ENCODE measurements around the gene NCKAP1. TPM values are rescaled to one million over a fixed set of nuclear protein-coding genes. Genes with fewer than 3 reads are reported as not detected.
"Not testable (repeated sequence)": the region's sequence is repeated elsewhere in the genome, so short reads cannot be mapped to it uniquely, and the experiment has no call there.

The NCKAP1 gene
- total RNA-seq, 8 experiments from 2014 or later, result 70.3 to 136 (median 86.6) TPM

- H3K4me3 ChIP-seq, result no peak overlapping the region
- peak in 2 of 8 experiments; percentile 29 to 39 for ATAC-seq (replicated peaks in 6 of 8)
- in situ Hi-C loops (cut with MboI; ENCODE audit: low pct_unique_long_range_greater_than_20kb in 2 of 9, low sequenced_read_pairs in 9 of 9, unreplicated experiment in 9 of 9), result no loop called here
- no peak overlapping the region for H3K27ac ChIP-seq
- 0 to 100% (median 59%) methylated on average over 1 of the region's 1 CpG; no CpG with 5 or more reads in 2 of the 10 experiments for whole genome bisulfite sequencing, 10 experiments
- H3K4me1 ChIP-seq (replicated peaks in 1 of 2), result peaks cover 0 to 9% of the 10 kb centered on the region in 2 donors
These were observed 21.3 kb upstream of the NCKAP1 start for GRCh38 chr2:183059561-183059960.

GRCh38 chr2:183057333-183057985 is 19.2 kb upstream of the NCKAP1 start:
- 17 to 100% (median 68%) methylated on average over 1 to 3 of the region's 3 CpGs; no CpG with 5 or more reads in 1 of the 10 experiments for WGBS, 10 experiments
- H3K4me1 ChIP-seq (replicated peaks in 1 of 2), result no peaks in the 10 kb centered on the region
- in situ Hi-C loops (cut with MboI; ENCODE audit: low pct_unique_long_range_greater_than_20kb in 2 of 9, low sequenced_read_pairs in 9 of 9, unreplicated experiment in 9 of 9), result no loop called here
- H3K27ac ChIP-seq, result no peak overlapping the region
- H3K4me3 ChIP-seq, result no peak overlapping the region
- ATAC-seq (replicated peaks in 6 of 8), result no peak

- no peak for ATAC-seq (replicated peaks in 6 of 8)
- H3K27ac ChIP-seq, result no peak overlapping the region
- no peak overlapping the region for H3K4me3 ChIP-seq
- in situ Hi-C loops (cut with MboI; ENCODE audit: low pct_unique_long_range_greater_than_20kb in 2 of 9, low sequenced_read_pairs in 9 of 9, unreplicated experiment in 9 of 9), result no loop called here
- 22 to 100% (median 76%) methylated on average over 1 to 5 of the region's 5 CpGs; no CpG with 5 or more reads in 3 of the 10 experiments for WGBS, 10 experiments
- no peaks in the 10 kb centered on the region for H3K4me1 ChIP-seq (replicated peaks in 1 of 2)
These were observed 11.2 kb upstream of the NCKAP1 start for GRCh38 chr2:183049420-183049819.

DNA sequence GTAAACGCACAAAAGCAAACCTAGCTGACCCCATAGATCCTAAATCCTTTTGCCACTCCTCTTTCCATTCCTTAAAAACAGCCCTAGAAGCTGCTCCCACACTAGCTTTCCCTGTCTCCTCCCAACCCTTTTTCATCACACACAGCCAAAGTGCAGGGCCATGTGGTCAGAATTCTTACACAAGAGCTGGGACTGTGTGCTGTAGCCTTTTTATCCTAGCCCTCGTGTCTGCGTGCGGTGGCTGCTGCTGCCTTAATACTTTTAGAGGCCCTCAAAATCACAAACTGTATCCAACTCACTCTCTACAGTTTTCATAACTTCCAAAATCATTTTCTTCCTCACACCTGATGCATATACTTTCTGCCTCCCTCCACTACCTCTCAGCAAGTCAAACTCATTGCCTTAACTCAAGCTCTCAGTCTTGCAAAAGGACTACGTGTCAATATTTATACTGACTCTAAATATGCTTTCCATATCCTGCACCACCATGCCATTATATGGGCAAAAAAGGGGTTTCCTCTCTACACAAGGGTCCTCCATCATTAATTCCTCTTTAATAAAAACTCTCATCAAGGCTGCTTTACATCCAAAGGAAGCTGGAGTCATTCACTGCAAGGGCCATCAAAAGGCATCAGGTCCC is 9.3 kb upstream of the NCKAP1 start:
- H3K4me1 ChIP-seq (replicated peaks in 1 of 2); H3K27ac ChIP-seq; in situ Hi-C loops (cut with MboI; ENCODE audit: low pct_unique_long_range_greater_than_20kb in 2 of 9, low sequenced_read_pairs in 9 of 9, unreplicated experiment in 9 of 9); H3K4me3 ChIP-seq; ATAC-seq (replicated peaks in 6 of 8): not testable (repeated sequence)
- WGBS, 10 experiments, result 65 to 100% (median 93%) methylated on average over 1 to 5 of the region's 5 CpGs; no CpG with 5 or more reads in 1 of the 10 experiments

DNA sequence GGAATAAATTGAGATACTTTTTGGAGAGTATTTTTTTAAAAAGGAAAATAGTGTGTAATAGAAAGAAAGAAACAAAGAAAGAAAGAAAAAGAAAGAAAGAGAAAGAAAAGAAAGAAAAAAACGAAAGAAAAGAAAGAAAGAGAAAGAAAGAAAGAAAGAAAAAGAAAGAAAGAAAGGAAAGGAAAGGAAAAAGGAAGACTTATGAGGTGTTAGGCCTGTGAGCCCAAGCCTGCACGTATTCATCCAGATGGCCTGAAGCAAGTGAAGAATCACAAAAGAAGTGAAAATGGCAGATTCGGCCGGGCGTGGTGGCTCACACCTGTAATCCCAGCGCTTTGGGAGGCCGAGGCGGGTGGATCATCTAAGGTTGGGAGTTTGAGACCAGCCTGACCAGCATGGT is 5.3 kb upstream of the NCKAP1 start:
- H3K27ac ChIP-seq; H3K4me1 ChIP-seq (replicated peaks in 1 of 2); ATAC-seq (replicated peaks in 6 of 8); H3K4me3 ChIP-seq; in situ Hi-C loops (cut with MboI; ENCODE audit: low pct_unique_long_range_greater_than_20kb in 2 of 9, low sequenced_read_pairs in 9 of 9, unreplicated experiment in 9 of 9): not testable (repeated sequence)
- WGBS, 10 experiments, result 25 to 89% (median 74%) methylated on average over 2 to 8 of the region's 8 CpGs

DNA sequence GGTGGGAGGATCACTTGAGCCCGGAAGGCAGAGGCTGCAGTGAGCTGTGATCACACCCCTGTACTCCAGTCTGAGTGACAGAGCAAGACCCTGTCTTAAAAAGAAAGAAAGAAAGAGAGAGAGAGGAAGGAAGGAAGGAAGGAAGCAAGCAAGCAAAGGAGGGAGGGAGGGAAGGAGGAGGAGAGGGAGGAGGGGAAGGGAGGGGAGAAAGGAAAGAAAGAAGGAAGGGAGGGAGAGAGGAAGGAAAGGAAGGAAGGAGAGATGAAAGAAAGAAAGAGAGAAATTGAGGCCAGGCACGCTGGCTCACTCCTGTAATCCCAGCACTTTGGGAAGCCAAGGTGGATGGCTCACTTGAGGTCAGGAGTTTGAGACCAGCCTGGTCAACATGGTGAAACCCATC is 2.3 kb upstream of the NCKAP1 start:
- WGBS, 10 experiments, result 100% methylated on average over 1 to 2 of the region's 2 CpGs; no CpG with 5 or more reads in 7 of the 10 experiments
- no peak overlapping the region for H3K4me3 ChIP-seq
- no peak overlapping the region for H3K27ac ChIP-seq
- ATAC-seq (replicated peaks in 6 of 8), result no peak
- in situ Hi-C loops (cut with MboI; ENCODE audit: low pct_unique_long_range_greater_than_20kb in 2 of 9, low sequenced_read_pairs in 9 of 9, unreplicated experiment in 9 of 9), result no loop called here
- H3K4me1 ChIP-seq (replicated peaks in 1 of 2), result peaks cover 0 to 7% of the 10 kb centered on the region in 2 donors

DNA sequence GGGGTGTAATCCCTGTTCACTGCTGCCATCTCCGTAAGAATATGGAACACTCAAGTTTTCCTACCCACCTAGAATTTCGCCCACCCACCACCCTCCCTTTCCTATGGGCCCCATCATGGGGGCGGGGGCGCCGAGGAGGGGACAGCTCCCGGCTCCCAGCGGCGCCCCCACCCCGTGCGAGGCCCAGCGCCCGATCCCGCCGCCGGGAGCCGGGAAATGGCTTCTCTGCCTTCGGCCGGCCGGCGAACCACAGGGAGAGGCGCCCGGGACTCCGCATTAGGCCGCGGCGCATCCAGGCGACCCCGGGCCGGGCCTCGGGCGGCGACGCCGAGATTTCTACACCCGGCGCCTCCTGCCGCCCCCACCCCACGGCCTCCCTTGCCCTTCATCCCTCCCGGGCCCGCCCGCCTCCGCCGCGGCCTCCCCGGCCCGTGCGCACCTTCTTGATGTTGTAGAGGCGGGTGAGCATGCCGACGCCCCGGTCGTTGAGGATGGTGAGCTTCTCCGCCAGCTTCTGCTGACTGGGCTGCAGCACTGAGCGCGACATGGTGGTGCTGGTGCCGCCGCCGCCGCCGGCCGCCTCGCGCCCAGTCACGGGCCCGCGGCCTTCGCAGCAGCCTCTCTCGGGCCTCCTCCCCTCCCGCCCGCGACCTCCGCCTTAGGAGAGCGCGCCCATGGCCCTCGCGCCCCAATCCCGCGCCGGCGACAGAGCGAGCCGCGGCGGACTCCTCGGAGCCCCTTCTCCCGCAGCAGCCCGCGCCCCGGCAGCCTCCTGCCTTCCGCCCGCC is 510 bp downstream of the NCKAP1 start:
- peak; percentile 50 to 79 (median 75) for ATAC-seq (replicated peaks in 6 of 8)
- no CpG with 5 or more reads among the region's 91 CpGs for WGBS, 10 experiments
- peak overlapping the region; percentile 68 to 83 (median 82) for H3K4me3 ChIP-seq
- H3K4me1 ChIP-seq (replicated peaks in 1 of 2), result peaks cover 5 to 24% of the 10 kb centered on the region in 2 donors
- peak overlapping the region; percentile 93 to 94 for H3K27ac ChIP-seq
- in situ Hi-C loops (cut with MboI; ENCODE audit: low pct_unique_long_range_greater_than_20kb in 2 of 9, low sequenced_read_pairs in 9 of 9, unreplicated experiment in 9 of 9), result no loop called here

- Histone ChIP-seq H3K4me1 (replicated peaks in 1 of 2) (peaks cover 7 to 30% of the 10 kb centered on the region in 2 donors), H3K27ac (peak overlapping the region; percentile 93 to 94), H3K4me3 (peak overlapping the region; percentile 68 to 83 (median 82))
- ATAC-seq (replicated peaks in 6 of 8), result peak in 5 of 8 experiments; percentile 1 to 6 (median 1)
- in situ Hi-C loops (cut with MboI; ENCODE audit: low pct_unique_long_range_greater_than_20kb in 2 of 9, low sequenced_read_pairs in 9 of 9, unreplicated experiment in 9 of 9), result no loop called here
- 0 to 17% (median 0%) methylated on average over 1 to 4 of the region's 4 CpGs; no CpG with 5 or more reads in 1 of the 10 experiments for WGBS, 10 experiments
These were observed 1.1 kb downstream of the NCKAP1 start for GRCh38 chr2:183037074-183037552.

DNA sequence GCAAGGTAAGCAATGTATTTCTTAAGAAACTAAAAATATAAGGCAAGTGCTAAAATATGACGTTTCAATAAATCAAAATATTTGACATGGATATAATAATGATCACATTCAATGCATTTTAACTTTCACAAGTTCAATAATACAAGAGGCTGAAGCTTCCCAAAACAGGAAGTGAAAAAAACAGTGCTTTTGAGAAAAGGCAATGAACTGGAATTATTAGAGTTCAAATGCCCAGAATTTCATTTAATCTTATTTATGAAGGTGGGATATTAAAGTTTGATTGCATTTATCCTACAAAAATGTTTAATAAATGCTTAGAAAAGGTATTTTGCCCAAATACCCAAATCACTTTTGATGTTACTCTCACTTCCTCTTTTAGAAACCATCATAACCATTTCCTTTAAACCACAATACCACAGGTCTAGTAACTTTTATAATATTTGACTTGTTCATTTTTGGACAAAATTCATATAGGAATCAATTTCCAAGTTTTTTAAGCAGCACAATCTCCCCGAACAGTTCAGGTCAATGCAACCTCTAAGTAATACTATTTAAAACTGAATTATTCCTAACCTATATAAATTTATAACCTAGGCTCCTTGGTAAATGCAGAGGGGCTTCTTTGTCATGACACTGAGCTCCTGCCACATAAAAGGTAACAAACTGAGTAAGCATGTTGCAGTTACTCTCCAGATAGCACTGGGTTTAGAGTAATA is 2.1 kb downstream of the NCKAP1 start:
- 0 to 46% (median 10%) methylated on average over 1 to 2 of the region's 2 CpGs; no CpG with 5 or more reads in 2 of the 10 experiments for WGBS, 10 experiments
- H3K27ac ChIP-seq, result no peak overlapping the region
- in situ Hi-C loops (cut with MboI; ENCODE audit: low pct_unique_long_range_greater_than_20kb in 2 of 9, low sequenced_read_pairs in 9 of 9, unreplicated experiment in 9 of 9), result no loop called here
- H3K4me3 ChIP-seq, result peak overlapping the region; percentile 68 to 83 (median 82)
- no peak for ATAC-seq (replicated peaks in 6 of 8)
- H3K4me1 ChIP-seq (replicated peaks in 1 of 2), result peaks cover 12 to 37% of the 10 kb centered on the region in 2 donors

- no peak for ATAC-seq (replicated peaks in 6 of 8)
- Histone ChIP-seq H3K27ac (no peak overlapping the region), H3K4me1 (replicated peaks in 1 of 2) (peaks cover 12 to 37% of the 10 kb centered on the region in 2 donors), H3K4me3 (peak overlapping the region; percentile 68 to 83 (median 82))
- in situ Hi-C loops (cut with MboI; ENCODE audit: low pct_unique_long_range_greater_than_20kb in 2 of 9, low sequenced_read_pairs in 9 of 9, unreplicated experiment in 9 of 9), result no loop called here
- WGBS, 10 experiments, result 0 to 100% (median 50%) methylated on average over 1 to 2 of the region's 2 CpGs; no CpG with 5 or more reads in 1 of the 10 experiments
These were observed 2.8 kb downstream of the NCKAP1 start for GRCh38 chr2:183035298-183035953.

- WGBS, 10 experiments, result 50 to 100% (median 96%) methylated on average over 1 of the region's 1 CpG; no CpG with 5 or more reads in 2 of the 10 experiments
- H3K4me3 ChIP-seq, result peak overlapping the region in 1 of 5 donors; percentile 83
- H3K4me1 ChIP-seq (replicated peaks in 1 of 2), result peaks cover 12 to 37% of the 10 kb centered on the region in 2 donors
- H3K27ac ChIP-seq, result no peak overlapping the region
- ATAC-seq (replicated peaks in 6 of 8), result no peak
- in situ Hi-C loops (cut with MboI; ENCODE audit: low pct_unique_long_range_greater_than_20kb in 2 of 9, low sequenced_read_pairs in 9 of 9, unreplicated experiment in 9 of 9), result no loop called here
These were observed 3.5 kb downstream of the NCKAP1 start for GRCh38 chr2:183034806-183035205.

GRCh38 chr2:183033951-183034350 is 4.3 kb downstream of the NCKAP1 start:
- Histone ChIP-seq H3K27ac (no peak overlapping the region), H3K4me3 (no peak overlapping the region), H3K4me1 (replicated peaks in 1 of 2) (peaks cover 12 to 37% of the 10 kb centered on the region in 2 donors)
- WGBS, 10 experiments, result 58 to 100% (median 90%) methylated on average over 1 of the region's 1 CpG
- in situ Hi-C loops (cut with MboI; ENCODE audit: low pct_unique_long_range_greater_than_20kb in 2 of 9, low sequenced_read_pairs in 9 of 9, unreplicated experiment in 9 of 9), result no loop called here
- no peak for ATAC-seq (replicated peaks in 6 of 8)
